Measurements from ENCODE around the gene MICAL2. TPM values are rescaled to one million over a fixed set of nuclear protein-coding genes. Genes with fewer than 3 reads are reported as not detected.
A peak's percentile ranks its signal among the peaks of the same experiment; 100 is the strongest.

MICAL2 gene
- total RNA-seq, 1 experiment from 2014 or later: 151 TPM

DNA sequence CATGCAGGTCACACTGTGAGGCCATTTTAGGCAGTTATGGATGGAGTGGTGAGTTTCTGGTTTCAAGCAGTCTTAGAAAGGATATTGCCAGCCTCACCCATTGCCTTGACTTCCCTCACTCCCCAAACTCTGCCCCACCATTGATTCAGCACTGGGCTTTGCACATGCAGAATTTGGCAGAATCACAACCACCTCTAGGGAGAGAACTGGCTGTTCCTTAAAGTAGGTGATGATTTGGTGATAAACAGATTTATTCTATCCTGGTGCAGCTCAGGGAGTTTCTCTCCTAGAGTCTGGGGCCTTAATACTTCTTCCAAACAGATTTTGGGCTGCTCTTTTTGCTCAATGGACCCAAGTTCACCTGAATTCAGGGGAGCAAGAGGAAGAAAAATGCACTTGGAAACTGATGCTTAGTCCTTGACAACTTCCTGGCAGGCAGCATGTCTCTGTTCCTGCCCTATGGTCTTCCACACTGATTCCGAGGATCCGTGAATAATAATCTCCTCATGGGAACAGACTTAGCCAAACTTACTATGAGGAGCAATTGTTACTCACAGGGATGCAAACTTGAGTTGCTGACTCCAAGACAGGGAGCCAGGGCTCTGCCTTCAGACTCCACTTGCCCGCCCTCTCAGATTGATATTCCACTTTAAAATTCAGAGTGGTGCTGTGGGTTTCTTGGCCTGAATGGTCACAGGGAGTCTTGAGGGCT, 137.3 kb downstream of the MICAL2 start:
- H3K27me3 Mint-ChIP-seq (ENCODE audit: insufficient read depth, unreplicated experiment): no peaks in the 10 kb centered on the region
- H3K27ac Mint-ChIP-seq (ENCODE audit: low read depth, unreplicated experiment): no peak overlapping the region
- intact Hi-C loops (cut with micrococcal nuclease): no loop called here
- no peaks in the 10 kb centered on the region for H3K9me3 Mint-ChIP-seq (ENCODE audit: unreplicated experiment)
- H3K4me3 Mint-ChIP-seq (ENCODE audit: unreplicated experiment): no peak overlapping the region
- DNase-seq (ENCODE audit: unreplicated experiment): no peak
- H3K36me3 Mint-ChIP-seq (ENCODE audit: insufficient read depth, unreplicated experiment): peaks cover 7% of the 10 kb centered on the region
- TF ChIP-seq, protein P1, sequence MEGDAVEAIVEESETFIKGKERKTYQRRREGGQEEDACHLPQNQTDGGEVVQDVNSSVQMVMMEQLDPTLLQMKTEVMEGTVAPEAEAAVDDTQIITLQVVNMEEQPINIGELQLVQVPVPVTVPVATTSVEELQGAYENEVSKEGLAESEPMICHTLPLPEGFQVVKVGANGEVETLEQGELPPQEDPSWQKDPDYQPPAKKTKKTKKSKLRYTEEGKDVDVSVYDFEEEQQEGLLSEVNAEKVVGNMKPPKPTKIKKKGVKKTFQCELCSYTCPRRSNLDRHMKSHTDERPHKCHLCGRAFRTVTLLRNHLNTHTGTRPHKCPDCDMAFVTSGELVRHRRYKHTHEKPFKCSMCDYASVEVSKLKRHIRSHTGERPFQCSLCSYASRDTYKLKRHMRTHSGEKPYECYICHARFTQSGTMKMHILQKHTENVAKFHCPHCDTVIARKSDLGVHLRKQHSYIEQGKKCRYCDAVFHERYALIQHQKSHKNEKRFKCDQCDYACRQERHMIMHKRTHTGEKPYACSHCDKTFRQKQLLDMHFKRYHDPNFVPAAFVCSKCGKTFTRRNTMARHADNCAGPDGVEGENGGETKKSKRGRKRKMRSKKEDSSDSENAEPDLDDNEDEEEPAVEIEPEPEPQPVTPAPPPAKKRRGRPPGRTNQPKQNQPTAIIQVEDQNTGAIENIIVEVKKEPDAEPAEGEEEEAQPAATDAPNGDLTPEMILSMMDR (IDR thresholded peaks at IDR 0.05; ENCODE audit: unreplicated experiment): no peak
- POLR2A ChIA-PET: interaction anchor here (0.6 to 0.8 kb wide), 2 partner anchors 65 to 326 kb away, joined by 3 read pairs; no protein-coding TSS in a partner anchor
- no TSS peak for BruUV-seq (replicated peaks)
- peaks cover 16% of the 10 kb centered on the region for H3K4me1 Mint-ChIP-seq (ENCODE audit: insufficient read depth, unreplicated experiment)
- CTCF ChIA-PET: interaction anchor here (0.6 to 2.5 kb wide), 5 partner anchors 10 to 180 kb away, joined by 3 to 9 read pairs (median 3); no protein-coding TSS in a partner anchor

DNA sequence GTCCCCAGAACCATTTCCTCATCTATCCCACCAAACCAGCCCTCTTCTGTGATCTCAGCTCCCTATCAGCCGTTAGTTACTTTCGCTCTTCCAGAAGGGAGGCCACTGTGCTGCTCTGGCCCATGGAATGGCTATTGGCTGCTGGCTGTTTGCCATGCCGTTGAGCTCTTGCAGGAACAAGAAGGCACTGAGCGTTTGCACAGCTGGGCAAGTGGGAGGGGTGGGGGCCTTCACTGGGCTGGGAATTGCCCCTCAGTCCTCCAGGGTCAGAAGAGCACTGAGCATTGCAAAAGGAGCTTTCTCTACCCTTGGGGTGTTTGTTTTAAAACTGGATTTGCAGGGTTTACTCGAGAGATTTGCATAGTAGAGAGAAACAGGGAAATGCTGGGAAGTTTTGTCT, 137.9 kb downstream of the MICAL2 start:
- Mint-ChIP-seq H3K9me3 (ENCODE audit: unreplicated experiment) (no peaks in the 10 kb centered on the region), H3K27ac (ENCODE audit: low read depth, unreplicated experiment) (no peak overlapping the region), H3K4me1 (ENCODE audit: insufficient read depth, unreplicated experiment) (peaks cover 16% of the 10 kb centered on the region), H3K27me3 (ENCODE audit: insufficient read depth, unreplicated experiment) (no peaks in the 10 kb centered on the region), H3K4me3 (ENCODE audit: unreplicated experiment) (no peak overlapping the region), H3K36me3 (ENCODE audit: insufficient read depth, unreplicated experiment) (peaks cover 7% of the 10 kb centered on the region)
- BruUV-seq (replicated peaks): no TSS peak
- CTCF ChIA-PET: interaction anchor here (0.6 to 2.5 kb wide), 7 partner anchors 10 to 180 kb away, joined by 3 to 9 read pairs (median 3); no protein-coding TSS in a partner anchor
- intact Hi-C loops (cut with micrococcal nuclease): no loop called here
- no peak for DNase-seq (ENCODE audit: unreplicated experiment)
- POLR2A ChIA-PET: interaction anchor here (0.6 to 0.8 kb wide), 2 partner anchors 66 to 326 kb away, joined by 3 read pairs; no protein-coding TSS in a partner anchor
- TF ChIP-seq, protein P1 (IDR thresholded peaks at IDR 0.05; ENCODE audit: unreplicated experiment): no peak

DNA sequence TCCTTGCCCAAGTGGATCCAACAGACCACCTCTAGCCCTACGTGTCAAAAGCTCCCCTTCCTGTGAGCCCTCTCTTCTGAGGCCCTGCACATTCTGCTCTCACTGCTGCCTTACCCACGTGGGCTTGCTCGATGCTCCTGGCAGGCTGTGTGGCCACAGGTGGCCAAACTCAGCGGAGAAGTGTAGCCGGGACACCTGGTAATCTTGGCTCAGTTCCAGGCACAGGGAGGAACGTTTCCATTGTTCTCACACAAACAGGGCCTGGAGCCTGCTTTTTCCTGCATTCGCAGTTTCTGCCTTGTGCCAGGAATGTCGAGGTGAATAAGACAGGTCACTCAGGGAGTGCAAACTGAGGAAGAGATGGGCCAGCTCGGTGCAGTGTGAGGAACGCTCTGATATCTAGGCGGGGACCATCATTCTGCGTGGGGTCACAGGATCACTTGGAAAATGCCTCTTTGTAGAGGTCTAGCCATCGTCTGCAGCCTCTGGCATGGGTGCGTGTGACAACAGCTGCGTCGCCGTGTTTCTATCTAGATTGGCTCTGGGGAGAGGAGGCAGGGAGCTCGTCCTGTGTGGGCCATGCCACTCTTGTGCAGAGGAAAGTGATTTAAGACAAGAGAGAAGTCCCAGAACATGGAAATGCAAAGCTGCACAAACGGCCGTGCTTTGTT, 139.3 kb downstream of the MICAL2 start:
- Mint-ChIP-seq H3K27ac (ENCODE audit: low read depth, unreplicated experiment) (no peak overlapping the region), H3K9me3 (ENCODE audit: unreplicated experiment) (no peaks in the 10 kb centered on the region), H3K36me3 (ENCODE audit: insufficient read depth, unreplicated experiment) (peaks cover 2% of the 10 kb centered on the region), H3K4me3 (ENCODE audit: unreplicated experiment) (no peak overlapping the region), H3K27me3 (ENCODE audit: insufficient read depth, unreplicated experiment) (no peaks in the 10 kb centered on the region), H3K4me1 (ENCODE audit: insufficient read depth, unreplicated experiment) (peaks cover 16% of the 10 kb centered on the region)
- CTCF ChIA-PET: interaction anchor here (0.5 to 2.5 kb wide), 8 partner anchors 12 to 712 kb away, joined by 3 to 9 read pairs (median 6); no protein-coding TSS in a partner anchor
- POLR2A ChIA-PET: no interaction called here
- no TSS peak for BruUV-seq (replicated peaks)
- peak; percentile 88 for DNase-seq (ENCODE audit: unreplicated experiment)
- TF ChIP-seq, protein P1 (IDR thresholded peaks at IDR 0.05; ENCODE audit: unreplicated experiment): no peak
- intact Hi-C loops (cut with micrococcal nuclease): no loop called here

All from MCF 10A (cell line).